Thoracic aorta (tissue), 2 donors: ENCODE measurements around the gene SORCS1. TPM values are rescaled to one million over a fixed set of nuclear protein-coding genes. Genes with fewer than 3 reads are reported as not detected.

Source experiments
- ATAC-seq: fragments of 150-250 bp; one replicate; pipeline ENCODE4 v1.8.0; 2017; ENCODE audit warnings: low read depth; ENCODE audit not compliant: insufficient number of reproducible peaks, low FRiP score
- DNase-seq: peaks from one replicate; pipeline ENCODE4 v3.0.0-alpha.2; 2020; ENCODE audit warnings: low spot score
- H3K27ac ChIP-seq, 2 donors: fragments of 200-600 bp; sonication (generic); 1 replicate in 1 of 2; 2 replicates in 1 of 2; pipeline ENCODE4 v1.5.1; 2016; ENCODE audit warnings: mild to moderate bottlenecking in 2 of 2, moderate library complexity in 2 of 2
- H3K27me3 ChIP-seq: fragments of 200-600 bp; sonication (generic); replicated peaks from 2 replicates; pipeline ENCODE4 v1.6.0; 2016; ENCODE audit warnings: mild to moderate bottlenecking; ENCODE audit not compliant: insufficient read depth
- H3K36me3 ChIP-seq: fragments of 200-600 bp; sonication (generic); one replicate; pipeline ENCODE4 v1.5.1; 2016
- H3K4me1 ChIP-seq, 2 donors: fragments of 200-600 bp; sonication (generic); 1 replicate in 1 of 2; 2 replicates in 1 of 2; pipeline versions ENCODE4 v1.5.1 to v1.6.0; 2016; ENCODE audit warnings: low read depth in 2 of 2, mild to moderate bottlenecking in 1 of 2; ENCODE audit not compliant: control insufficient read depth in 1 of 2
- H3K4me3 ChIP-seq: fragments of 200-600 bp; sonication (generic); 2 replicates; pipeline ENCODE4 v1.5.1; 2016; ENCODE audit warnings: mild to moderate bottlenecking
- H3K9me3 ChIP-seq: fragments of 200-600 bp; sonication (generic); 2 replicates; pipeline ENCODE4 v1.5.1; 2016
- total RNA-seq, 2 donors: library from RNA; depleted of rRNA; stranded (reverse); fragments of >200 nt; gene quantifications; one replicate each; pipeline versions ENCODE4 v1.1.0 to v1.2.3, GENCODE V29; 2016
- TF ChIP-seq, protein P1 (sequence below): fragments of 200-600 bp; sonication (generic); IDR thresholded peaks from one replicate; pipeline ENCODE4 v1.5.1; 2019; ENCODE audit warnings: antibody characterized with exemption

SORCS1 gene
- total RNA-seq, 2 donors from 2014 or later, result 0.27 to 1.1 TPM

DNA sequence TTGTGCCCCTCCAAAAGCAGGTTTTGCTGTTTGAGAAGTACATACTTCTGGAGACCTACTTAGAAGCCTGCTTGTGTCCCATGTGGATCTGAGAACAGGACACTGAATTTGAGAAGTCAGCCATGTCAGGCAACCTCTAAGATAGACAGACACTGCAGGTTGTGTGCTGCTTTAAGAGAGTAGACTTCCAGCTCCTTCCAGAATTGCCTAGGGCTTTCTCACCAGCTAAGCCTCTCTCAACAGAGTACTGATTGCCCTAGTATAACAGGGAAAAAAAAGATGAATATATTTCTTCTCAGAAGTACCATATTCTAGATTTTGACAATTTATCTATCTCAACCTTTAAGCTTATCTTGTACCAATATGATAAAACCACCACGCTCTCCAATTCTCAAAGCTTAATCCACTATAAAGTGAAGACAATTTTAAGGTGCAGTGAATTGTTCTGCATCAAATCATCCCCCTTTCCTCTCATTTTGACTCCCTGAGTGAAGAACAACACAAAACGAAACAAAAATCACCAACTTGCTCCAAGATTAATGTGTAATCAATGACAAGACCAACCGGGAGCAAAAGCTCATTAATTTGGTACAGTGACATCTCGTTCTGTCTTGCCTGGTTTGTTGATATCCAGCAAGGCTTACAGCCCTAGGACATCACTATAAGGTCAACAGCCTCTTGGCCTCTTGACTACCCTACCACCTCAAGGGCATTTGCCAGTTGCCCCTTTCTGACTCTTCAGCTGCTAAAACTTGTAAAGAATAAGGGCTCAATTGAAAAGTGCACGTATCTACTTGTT, 214.6 kb downstream of the SORCS1 start:
- Histone ChIP-seq H3K27ac (no peak overlapping the region), H3K27me3 (no peaks in the 10 kb centered on the region), H3K36me3 (no peaks in the 10 kb centered on the region), H3K4me1 (no peaks in the 10 kb centered on the region), H3K9me3 (no peaks in the 10 kb centered on the region), H3K4me3 (no peak overlapping the region)
- DNase-seq (no peak), ATAC-seq (no peak)
- TF ChIP-seq, protein P1, sequence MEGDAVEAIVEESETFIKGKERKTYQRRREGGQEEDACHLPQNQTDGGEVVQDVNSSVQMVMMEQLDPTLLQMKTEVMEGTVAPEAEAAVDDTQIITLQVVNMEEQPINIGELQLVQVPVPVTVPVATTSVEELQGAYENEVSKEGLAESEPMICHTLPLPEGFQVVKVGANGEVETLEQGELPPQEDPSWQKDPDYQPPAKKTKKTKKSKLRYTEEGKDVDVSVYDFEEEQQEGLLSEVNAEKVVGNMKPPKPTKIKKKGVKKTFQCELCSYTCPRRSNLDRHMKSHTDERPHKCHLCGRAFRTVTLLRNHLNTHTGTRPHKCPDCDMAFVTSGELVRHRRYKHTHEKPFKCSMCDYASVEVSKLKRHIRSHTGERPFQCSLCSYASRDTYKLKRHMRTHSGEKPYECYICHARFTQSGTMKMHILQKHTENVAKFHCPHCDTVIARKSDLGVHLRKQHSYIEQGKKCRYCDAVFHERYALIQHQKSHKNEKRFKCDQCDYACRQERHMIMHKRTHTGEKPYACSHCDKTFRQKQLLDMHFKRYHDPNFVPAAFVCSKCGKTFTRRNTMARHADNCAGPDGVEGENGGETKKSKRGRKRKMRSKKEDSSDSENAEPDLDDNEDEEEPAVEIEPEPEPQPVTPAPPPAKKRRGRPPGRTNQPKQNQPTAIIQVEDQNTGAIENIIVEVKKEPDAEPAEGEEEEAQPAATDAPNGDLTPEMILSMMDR, result no peak

DNA sequence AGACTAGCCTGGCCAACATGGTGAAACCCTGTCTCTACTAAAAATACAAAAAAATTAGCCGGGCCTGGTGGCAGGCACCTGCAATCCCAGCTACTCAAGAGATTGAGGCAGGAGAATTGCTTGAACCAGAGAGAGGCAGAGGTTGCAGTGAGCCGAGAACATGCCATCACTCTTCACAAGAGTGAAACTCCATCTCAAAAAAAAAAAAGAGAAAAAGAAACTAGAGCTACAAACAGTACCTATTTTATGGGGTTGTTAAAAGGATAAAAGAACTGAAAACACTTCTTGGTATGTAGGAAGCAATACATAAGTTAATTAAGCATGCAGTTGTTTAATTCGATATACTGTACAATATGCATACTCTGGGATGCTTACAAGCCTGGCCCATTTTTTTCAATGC, 216.9 kb downstream of the SORCS1 start:
- no peaks in the 10 kb centered on the region for H3K4me1 ChIP-seq
- ATAC-seq (no peak), DNase-seq (no peak)
- no peaks in the 10 kb centered on the region for H3K9me3 ChIP-seq
- H3K27ac ChIP-seq, result no peak overlapping the region
- TF ChIP-seq, protein P1, result no peak
- H3K36me3 ChIP-seq, result no peaks in the 10 kb centered on the region
- no peaks in the 10 kb centered on the region for H3K27me3 ChIP-seq
- no peak overlapping the region for H3K4me3 ChIP-seq

DNA sequence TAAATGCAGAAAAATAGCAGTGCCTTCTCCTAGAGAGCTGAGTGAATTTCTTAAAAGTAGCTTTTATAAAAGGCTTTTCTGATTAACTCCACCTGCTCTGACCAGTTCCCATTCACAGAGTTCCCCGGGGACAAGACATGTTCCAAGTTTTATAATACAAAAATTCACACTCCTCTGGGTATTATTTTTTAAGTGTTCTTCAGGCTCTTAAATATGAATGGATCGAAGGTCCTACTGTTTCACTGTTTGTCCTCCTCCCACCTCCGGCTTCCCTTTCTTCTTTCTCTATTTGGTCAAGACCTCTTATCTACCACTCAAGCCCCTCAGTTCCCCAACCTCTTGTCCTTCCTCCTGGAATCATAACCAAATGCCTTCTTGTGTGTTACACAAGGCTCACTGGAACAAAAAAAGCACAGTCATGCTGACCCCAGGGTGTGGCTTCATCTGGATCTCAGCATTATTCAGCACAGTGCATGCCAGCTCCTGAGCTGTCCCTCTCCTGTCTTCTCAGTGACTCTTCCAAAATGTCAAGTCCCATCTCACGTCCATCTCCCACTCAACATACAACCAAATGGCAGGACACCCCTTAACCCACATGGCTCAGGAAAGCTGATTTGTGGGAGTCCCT, 222.4 kb downstream of the SORCS1 start:
- H3K27ac ChIP-seq, result no peak overlapping the region
- no peaks in the 10 kb centered on the region for H3K9me3 ChIP-seq
- H3K4me3 ChIP-seq, result no peak overlapping the region
- no peaks in the 10 kb centered on the region for H3K36me3 ChIP-seq
- no peaks in the 10 kb centered on the region for H3K4me1 ChIP-seq
- no peaks in the 10 kb centered on the region for H3K27me3 ChIP-seq
- TF ChIP-seq, protein P1, result no peak
- ATAC-seq, result no peak
- DNase-seq, result no peak

DNA sequence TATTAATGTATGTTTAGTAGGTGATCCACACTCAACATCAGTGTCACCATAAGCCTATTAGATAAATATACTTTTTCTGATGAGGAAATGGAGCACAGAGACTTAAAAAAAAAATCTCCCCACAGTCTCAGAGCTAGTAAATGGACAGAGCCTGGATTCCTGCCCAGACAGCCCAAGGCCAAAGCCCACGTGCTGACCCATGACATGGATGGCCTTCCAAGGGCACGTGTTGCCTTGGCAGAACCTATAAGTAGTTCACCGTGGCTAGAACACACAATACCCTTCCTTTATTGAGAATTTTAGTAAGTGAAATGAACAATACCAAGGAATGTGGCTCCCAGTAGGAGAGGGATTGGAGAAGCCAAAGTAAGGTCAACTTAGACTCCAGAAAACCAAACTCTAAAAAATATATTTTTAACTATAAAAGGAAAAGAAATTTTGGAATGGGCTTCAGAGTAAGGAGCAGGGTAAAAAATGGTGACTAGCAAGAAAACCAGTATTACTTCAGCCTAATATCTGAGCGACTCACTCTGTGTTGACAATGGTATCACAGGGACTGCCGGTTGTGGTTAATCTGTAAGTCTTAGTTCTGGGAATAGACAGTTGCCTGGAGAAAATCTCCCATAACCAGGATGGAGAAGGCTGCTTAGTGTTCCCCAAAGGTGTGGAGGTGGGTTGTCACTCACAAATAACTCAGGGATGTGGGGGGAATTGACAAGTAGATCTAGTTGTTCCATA, 223.0 kb downstream of the SORCS1 start:
- Histone ChIP-seq H3K27ac (no peak overlapping the region), H3K36me3 (no peaks in the 10 kb centered on the region), H3K4me1 (no peaks in the 10 kb centered on the region), H3K9me3 (no peaks in the 10 kb centered on the region), H3K27me3 (no peaks in the 10 kb centered on the region), H3K4me3 (no peak overlapping the region)
- DNase-seq (no peak), ATAC-seq (no peak)
- TF ChIP-seq, protein P1, result no peak

DNA sequence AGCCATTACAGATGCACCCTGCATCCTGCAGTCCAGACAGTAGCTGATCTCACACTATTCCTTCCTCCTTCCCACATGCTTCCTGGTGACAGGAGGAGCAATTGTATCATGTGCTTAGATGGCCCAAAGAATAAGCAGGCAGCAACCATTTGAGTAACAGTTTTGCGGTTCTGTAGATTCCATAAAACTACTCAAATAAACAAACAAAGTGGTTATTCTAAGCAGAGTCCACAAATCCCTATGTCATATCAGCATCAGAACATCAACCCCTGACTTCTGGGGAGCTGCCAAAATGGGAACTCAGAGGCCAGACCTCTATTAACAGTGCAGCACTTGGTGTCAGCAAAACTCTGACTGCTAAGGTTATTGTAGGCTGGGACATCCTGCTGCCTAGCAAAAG, 226.0 kb downstream of the SORCS1 start:
- H3K27ac ChIP-seq, result no peak overlapping the region
- no peak overlapping the region for H3K4me3 ChIP-seq
- no peak for ATAC-seq
- no peaks in the 10 kb centered on the region for H3K27me3 ChIP-seq
- no peaks in the 10 kb centered on the region for H3K4me1 ChIP-seq
- TF ChIP-seq, protein P1, result no peak
- H3K36me3 ChIP-seq, result no peaks in the 10 kb centered on the region
- no peaks in the 10 kb centered on the region for H3K9me3 ChIP-seq
- no peak for DNase-seq
